ENCODE results near the gene SLC4A1. TPM values are rescaled to one million over a fixed set of nuclear protein-coding genes. Genes with fewer than 3 reads are reported as not detected.

SLC4A1 gene
- total and polyA plus RNA-seq, 8 donors, result 8.3 TPM; not detected in 7

DNA sequence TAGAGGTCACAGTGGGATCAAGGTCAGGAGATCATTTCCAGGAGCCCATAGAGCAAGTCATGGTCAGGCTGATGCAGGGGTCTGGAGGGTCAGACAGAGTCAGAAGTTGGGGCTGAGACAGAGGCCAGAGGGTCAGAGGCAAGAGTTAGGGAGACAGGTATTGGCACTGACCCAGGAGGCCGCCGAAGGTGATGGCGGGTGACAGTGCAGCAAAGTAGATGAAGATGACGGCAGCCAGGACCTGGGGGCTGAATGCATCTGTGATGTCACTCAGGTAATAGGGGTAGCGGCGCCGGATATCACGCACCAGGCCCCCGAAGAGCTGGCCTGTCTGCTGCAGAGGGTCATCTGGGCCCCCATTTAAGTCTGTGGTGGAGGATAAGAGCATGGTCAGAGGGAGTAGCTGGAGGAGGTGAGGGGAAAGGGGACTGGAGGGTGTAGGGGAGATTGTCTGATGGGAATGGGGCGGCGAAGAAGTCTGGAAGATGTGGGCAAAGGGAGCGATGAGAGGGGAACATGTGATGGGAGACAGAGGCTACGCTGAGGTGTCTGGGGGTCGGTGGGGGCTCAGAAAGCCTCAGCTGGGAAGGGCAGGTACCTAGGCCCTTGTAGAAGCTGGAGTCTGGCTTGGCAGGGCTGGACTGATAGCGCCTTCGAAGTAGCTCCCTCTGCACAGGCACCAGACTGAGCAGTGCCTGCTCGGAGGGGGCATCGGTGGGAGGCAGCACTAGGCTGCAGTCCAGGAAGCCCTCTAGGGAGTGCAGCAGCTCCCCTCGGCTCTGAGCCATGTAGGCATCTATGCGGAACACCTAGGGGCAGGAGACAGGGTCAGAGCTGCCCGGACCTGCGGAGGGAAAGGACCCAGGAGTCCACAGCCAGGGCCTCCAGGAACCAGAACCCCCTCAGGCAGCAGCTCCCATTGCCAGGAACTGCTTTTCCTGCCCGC, 9.8 kb downstream of the SLC4A1 start:
- Histone ChIP-seq H3K4me3 (no peak overlapping the region), H3K9me3 (no peaks in the 10 kb centered on the region), H3K27me3 (peaks cover 0 to 16% (median 0%) of the 10 kb centered on the region in 3 donors), H3K4me1 (no peaks in the 10 kb centered on the region), H3K27ac (no peak overlapping the region), H3K36me3 (no peaks in the 10 kb centered on the region)
- DNase-seq, result no peak
- 88 to 92% (median 90%) methylated on average over 21 to 23 of the region's 23 CpGs for WGBS, 5 donors
- TF ChIP-seq, protein P1, sequence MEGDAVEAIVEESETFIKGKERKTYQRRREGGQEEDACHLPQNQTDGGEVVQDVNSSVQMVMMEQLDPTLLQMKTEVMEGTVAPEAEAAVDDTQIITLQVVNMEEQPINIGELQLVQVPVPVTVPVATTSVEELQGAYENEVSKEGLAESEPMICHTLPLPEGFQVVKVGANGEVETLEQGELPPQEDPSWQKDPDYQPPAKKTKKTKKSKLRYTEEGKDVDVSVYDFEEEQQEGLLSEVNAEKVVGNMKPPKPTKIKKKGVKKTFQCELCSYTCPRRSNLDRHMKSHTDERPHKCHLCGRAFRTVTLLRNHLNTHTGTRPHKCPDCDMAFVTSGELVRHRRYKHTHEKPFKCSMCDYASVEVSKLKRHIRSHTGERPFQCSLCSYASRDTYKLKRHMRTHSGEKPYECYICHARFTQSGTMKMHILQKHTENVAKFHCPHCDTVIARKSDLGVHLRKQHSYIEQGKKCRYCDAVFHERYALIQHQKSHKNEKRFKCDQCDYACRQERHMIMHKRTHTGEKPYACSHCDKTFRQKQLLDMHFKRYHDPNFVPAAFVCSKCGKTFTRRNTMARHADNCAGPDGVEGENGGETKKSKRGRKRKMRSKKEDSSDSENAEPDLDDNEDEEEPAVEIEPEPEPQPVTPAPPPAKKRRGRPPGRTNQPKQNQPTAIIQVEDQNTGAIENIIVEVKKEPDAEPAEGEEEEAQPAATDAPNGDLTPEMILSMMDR (IDR thresholded peaks at IDR 0.05), result no peak
- TF ChIP-seq POLR2A (IDR thresholded peaks at IDR 0.05) (no peak), POLR2AphosphoS5 (IDR thresholded peaks at IDR 0.05) (no peak), EP300 (IDR thresholded peaks at IDR 0.05) (no peak)
- intact Hi-C loops (cut with DNase I; ENCODE audit: low total_unique reads), result no loop called here

DNA sequence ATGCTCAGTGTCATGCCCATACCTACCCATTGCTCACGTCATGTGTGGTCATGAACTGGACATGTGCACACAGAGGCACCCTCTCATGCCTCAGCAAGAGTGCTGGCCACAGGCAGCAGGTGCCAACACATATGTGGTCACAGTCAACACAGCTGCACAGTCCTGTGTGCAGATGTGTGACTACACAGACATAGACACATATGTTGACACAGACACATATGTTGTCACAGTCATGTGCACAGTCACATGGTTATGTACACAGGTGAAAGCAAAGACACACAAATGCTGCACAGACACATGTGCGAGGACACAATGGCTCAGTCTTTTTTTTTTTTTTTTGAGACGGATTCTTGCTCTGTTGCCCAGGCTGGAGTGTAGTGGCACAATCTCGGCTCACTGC, 11.3 kb downstream of the SLC4A1 start:
- no peaks in the 10 kb centered on the region for H3K4me1 ChIP-seq
- no peak overlapping the region for H3K4me3 ChIP-seq
- no peaks in the 10 kb centered on the region for H3K36me3 ChIP-seq
- TF ChIP-seq POLR2AphosphoS5 (IDR thresholded peaks at IDR 0.05), result no peak
- no peak for TF ChIP-seq EP300 (IDR thresholded peaks at IDR 0.05)
- TF ChIP-seq POLR2A (IDR thresholded peaks at IDR 0.05), result no peak
- TF ChIP-seq, protein P1 (IDR thresholded peaks at IDR 0.05), result no peak
- peaks cover 0 to 8% (median 0%) of the 10 kb centered on the region in 3 donors for H3K27me3 ChIP-seq
- no peak overlapping the region for H3K27ac ChIP-seq
- WGBS, 5 donors, result 66 to 83% (median 77%) methylated on average over 4 of the region's 4 CpGs
- DNase-seq, result no peak
- H3K9me3 ChIP-seq, result no peaks in the 10 kb centered on the region
- intact Hi-C loops (cut with DNase I; ENCODE audit: low total_unique reads), result no loop called here

DNA sequence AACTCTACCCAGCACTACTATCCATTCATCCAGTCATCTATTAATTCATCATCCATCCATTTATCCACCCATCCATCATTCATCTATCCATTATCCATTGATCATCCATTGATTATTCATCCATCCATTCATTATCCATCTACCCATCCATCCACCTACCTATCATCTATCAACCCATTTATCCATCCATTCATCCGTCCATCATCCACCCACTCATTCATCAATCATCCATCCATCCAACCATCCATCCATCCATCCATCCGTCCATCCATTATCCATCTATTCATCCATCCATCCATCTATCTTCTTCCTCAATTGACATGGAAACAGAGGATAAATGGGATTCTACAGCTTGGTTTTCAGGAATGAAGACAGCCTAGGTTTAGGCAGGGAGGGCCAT, 12.0 kb downstream of the SLC4A1 start:
- H3K27ac ChIP-seq, result no peak overlapping the region
- intact Hi-C loops (cut with DNase I; ENCODE audit: low total_unique reads), result no loop called here
- TF ChIP-seq POLR2AphosphoS5 (IDR thresholded peaks at IDR 0.05) (no peak), POLR2A (IDR thresholded peaks at IDR 0.05) (no peak), EP300 (IDR thresholded peaks at IDR 0.05) (no peak)
- TF ChIP-seq, protein P1 (IDR thresholded peaks at IDR 0.05), result no peak

DNA sequence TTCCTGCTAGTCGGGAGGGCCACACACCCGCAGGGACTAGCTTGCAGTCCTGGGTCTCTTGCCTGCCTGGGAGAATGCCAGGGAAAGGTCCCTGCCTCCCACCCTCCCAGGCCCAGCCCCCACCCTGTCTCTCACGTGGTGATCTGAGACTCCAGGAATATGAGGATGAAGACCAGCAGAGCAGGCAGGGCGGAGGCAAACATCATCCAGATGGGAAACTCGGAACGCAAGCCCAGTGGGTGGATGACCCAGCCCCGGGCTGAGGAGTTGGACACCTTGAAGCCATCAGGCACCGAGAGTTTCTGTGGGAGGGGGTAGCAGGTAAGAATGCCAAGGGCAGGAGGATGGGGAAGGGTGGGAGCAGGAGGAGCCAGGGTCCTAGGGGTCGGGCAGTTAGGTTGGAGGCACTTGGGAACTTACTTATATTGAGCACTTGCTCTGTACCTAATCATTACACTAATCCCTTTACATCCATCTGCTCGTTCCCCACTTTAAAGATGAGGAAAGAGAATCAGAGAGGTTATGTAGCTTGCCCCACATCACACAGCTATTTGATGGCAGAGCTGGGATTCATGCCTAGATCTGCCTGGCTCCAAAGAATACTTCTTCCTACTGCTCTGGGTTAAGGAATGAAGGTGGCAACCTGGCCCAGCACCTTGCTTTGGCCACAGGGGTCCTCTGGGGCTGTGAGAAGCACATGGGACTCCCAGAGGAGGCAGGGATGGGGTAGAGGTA, 13.4 kb downstream of the SLC4A1 start:
- peaks cover 0 to 8% (median 0%) of the 10 kb centered on the region in 3 donors for H3K27me3 ChIP-seq

More for the DNA sequence above, 12.0 kb downstream of the SLC4A1 start:
- peaks cover 0 to 8% (median 0%) of the 10 kb centered on the region in 3 donors for H3K27me3 ChIP-seq
- no peaks in the 10 kb centered on the region for H3K36me3 ChIP-seq
- H3K4me1 ChIP-seq, result no peaks in the 10 kb centered on the region
- DNase-seq, result no peak
- WGBS, 5 donors, result 86 to 96% (median 88%) methylated on average over 2 of the region's 2 CpGs
- no peaks in the 10 kb centered on the region for H3K9me3 ChIP-seq
- no peak overlapping the region for H3K4me3 ChIP-seq

More for the DNA sequence above, 13.4 kb downstream of the SLC4A1 start:
- DNase-seq, result no peak
- TF ChIP-seq EP300 (IDR thresholded peaks at IDR 0.05) (no peak), POLR2A (IDR thresholded peaks at IDR 0.05) (no peak), POLR2AphosphoS5 (IDR thresholded peaks at IDR 0.05) (no peak)
- TF ChIP-seq, protein P1 (IDR thresholded peaks at IDR 0.05), result no peak
- H3K4me1 ChIP-seq, result no peaks in the 10 kb centered on the region
- no peaks in the 10 kb centered on the region for H3K36me3 ChIP-seq
- 52 to 66% (median 60%) methylated on average over 10 of the region's 10 CpGs for WGBS, 5 donors
- intact Hi-C loops (cut with DNase I; ENCODE audit: low total_unique reads), result no loop called here
- H3K9me3 ChIP-seq, result no peaks in the 10 kb centered on the region
- no peak overlapping the region for H3K4me3 ChIP-seq
- no peak overlapping the region for H3K27ac ChIP-seq
